ENCODE results near the gene GPC4. TPM values are rescaled to one million over a fixed set of nuclear protein-coding genes. Genes with fewer than 3 reads are reported as not detected.

Gene GPC4
- polyA plus RNA-seq, 1 donor from 2014 or later: 1.2 TPM

GRCh38 chrX:133412665-133413064 is 2.6 kb downstream of the GPC4 start:
- Histone ChIP-seq H3K9ac (ENCODE audit: low read length) (no peak overlapping the region), H3K9me3 (ENCODE audit: low read length) (no peaks in the 10 kb centered on the region), H3K36me3 (ENCODE audit: insufficient read depth, low read length) (no peaks in the 10 kb centered on the region), H3K9me2 (ENCODE audit: insufficient read depth, low read length) (no peaks in the 10 kb centered on the region), H3F3A (ENCODE audit: insufficient read depth, low read length, poor library complexity, severe bottlenecking) (no peaks in the 10 kb centered on the region), H3K4me2 (ENCODE audit: low read length) (no peak overlapping the region), H2AFZ (ENCODE audit: low read depth, low read length) (no peak overlapping the region), H4K20me1 (ENCODE audit: insufficient read depth) (no peaks in the 10 kb centered on the region), H3K4me3 (ENCODE audit: low read length) (no peak overlapping the region), H3K27ac (ENCODE audit: low read length) (no peak overlapping the region), H3K79me2 (replicated peaks; ENCODE audit: insufficient read depth, low read length) (peaks cover 6% of the 10 kb centered on the region), H3K27me3 (ENCODE audit: insufficient read depth, low read depth, low read length) (peaks cover 26% of the 10 kb centered on the region)
- TF ChIP-seq EP300 (conservative IDR thresholded peaks at IDR 0.05; ENCODE audit: poor library complexity, severe bottlenecking) (no peak), SMC3 (conservative IDR thresholded peaks at IDR 0.05; ENCODE audit: poor library complexity) (no peak), MXI1 (conservative IDR thresholded peaks at IDR 0.05; ENCODE audit: poor library complexity, severe bottlenecking) (no peak), RAD21 (conservative IDR thresholded peaks at IDR 0.05) (no peak), POLR2AphosphoS5 (IDR thresholded peaks at IDR 0.05) (no peak), REST (IDR thresholded peaks at IDR 0.05; ENCODE audit: borderline replicate concordance) (no peak), TAF1 (IDR thresholded peaks at IDR 0.05; ENCODE audit: low read depth) (no peak), EZH2 (IDR thresholded peaks at IDR 0.05; ENCODE audit: borderline replicate concordance, insufficient read depth, low read length, poor library complexity, severe bottlenecking) (no peak), CTCF (IDR thresholded peaks at IDR 0.05; ENCODE audit: poor library complexity, severe bottlenecking) (no peak)

GRCh38 chrX:133412246-133412645 is 3.0 kb downstream of the GPC4 start:
- Histone ChIP-seq H3K36me3 (ENCODE audit: insufficient read depth, low read length) (no peaks in the 10 kb centered on the region), H3F3A (ENCODE audit: insufficient read depth, low read length, poor library complexity, severe bottlenecking) (no peaks in the 10 kb centered on the region), H3K9ac (ENCODE audit: low read length) (no peak overlapping the region), H3K27ac (ENCODE audit: low read length) (no peak overlapping the region), H2AFZ (ENCODE audit: low read depth, low read length) (no peak overlapping the region), H3K9me3 (ENCODE audit: low read length) (no peaks in the 10 kb centered on the region), H4K20me1 (ENCODE audit: insufficient read depth) (no peaks in the 10 kb centered on the region), H3K4me3 (ENCODE audit: low read length) (no peak overlapping the region), H3K79me2 (replicated peaks; ENCODE audit: insufficient read depth, low read length) (peaks cover 6% of the 10 kb centered on the region), H3K4me2 (ENCODE audit: low read length) (no peak overlapping the region), H3K9me2 (ENCODE audit: insufficient read depth, low read length) (no peaks in the 10 kb centered on the region), H3K27me3 (ENCODE audit: insufficient read depth, low read depth, low read length) (peaks cover 26% of the 10 kb centered on the region)
- no peak for TF ChIP-seq RAD21 (conservative IDR thresholded peaks at IDR 0.05)
- no peak for TF ChIP-seq EZH2 (IDR thresholded peaks at IDR 0.05; ENCODE audit: borderline replicate concordance, insufficient read depth, low read length, poor library complexity, severe bottlenecking)
- no peak for TF ChIP-seq EP300 (conservative IDR thresholded peaks at IDR 0.05; ENCODE audit: poor library complexity, severe bottlenecking)
- no peak for TF ChIP-seq SMC3 (conservative IDR thresholded peaks at IDR 0.05; ENCODE audit: poor library complexity)
- TF ChIP-seq REST (IDR thresholded peaks at IDR 0.05; ENCODE audit: borderline replicate concordance): no peak
- no peak for TF ChIP-seq POLR2AphosphoS5 (IDR thresholded peaks at IDR 0.05)
- TF ChIP-seq TAF1 (IDR thresholded peaks at IDR 0.05; ENCODE audit: low read depth): no peak
- no peak for TF ChIP-seq MXI1 (conservative IDR thresholded peaks at IDR 0.05; ENCODE audit: poor library complexity, severe bottlenecking)
- TF ChIP-seq CTCF (IDR thresholded peaks at IDR 0.05; ENCODE audit: poor library complexity, severe bottlenecking): no peak
